Measurements from ENCODE around the gene SCN2B. TPM values are rescaled to one million over a fixed set of nuclear protein-coding genes. Genes with fewer than 3 reads are reported as not detected.

The SCN2B gene
- total RNA-seq, 1 donor, result not detected

DNA sequence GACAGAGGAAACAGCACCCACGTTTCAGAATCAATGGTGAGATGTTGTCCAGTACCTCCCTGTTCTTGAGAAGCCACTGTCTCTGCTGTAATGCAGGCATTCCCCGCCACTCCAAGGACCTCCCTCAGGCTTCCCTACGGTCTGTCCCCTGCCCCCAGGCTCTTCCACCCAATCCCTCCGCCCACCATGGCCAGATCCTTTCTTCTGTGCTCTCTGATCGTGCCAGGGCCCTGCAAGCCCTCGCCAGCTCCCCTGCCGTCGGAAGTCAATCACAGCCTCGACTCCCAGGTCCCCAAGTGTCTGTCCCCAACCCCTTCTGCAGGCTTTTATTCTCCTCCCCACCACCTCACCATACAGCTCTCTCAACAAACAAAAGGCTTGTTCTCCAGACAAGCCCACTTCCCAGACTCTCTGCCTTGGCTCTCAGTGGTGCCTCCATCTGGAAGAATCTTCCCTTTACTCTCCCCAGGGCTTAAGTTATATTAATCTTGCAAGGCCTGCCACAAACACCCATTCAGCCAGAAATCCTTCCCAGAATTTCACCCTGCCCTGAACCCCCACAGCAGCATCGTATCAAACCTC lies 37.5 kb downstream of the SCN2B start:
- DNase-seq (ENCODE audit: low read depth), result no peak
- no peak overlapping the region for H3K4me3 ChIP-seq (ENCODE audit: low read depth, low read length)
- TF ChIP-seq, protein P1, sequence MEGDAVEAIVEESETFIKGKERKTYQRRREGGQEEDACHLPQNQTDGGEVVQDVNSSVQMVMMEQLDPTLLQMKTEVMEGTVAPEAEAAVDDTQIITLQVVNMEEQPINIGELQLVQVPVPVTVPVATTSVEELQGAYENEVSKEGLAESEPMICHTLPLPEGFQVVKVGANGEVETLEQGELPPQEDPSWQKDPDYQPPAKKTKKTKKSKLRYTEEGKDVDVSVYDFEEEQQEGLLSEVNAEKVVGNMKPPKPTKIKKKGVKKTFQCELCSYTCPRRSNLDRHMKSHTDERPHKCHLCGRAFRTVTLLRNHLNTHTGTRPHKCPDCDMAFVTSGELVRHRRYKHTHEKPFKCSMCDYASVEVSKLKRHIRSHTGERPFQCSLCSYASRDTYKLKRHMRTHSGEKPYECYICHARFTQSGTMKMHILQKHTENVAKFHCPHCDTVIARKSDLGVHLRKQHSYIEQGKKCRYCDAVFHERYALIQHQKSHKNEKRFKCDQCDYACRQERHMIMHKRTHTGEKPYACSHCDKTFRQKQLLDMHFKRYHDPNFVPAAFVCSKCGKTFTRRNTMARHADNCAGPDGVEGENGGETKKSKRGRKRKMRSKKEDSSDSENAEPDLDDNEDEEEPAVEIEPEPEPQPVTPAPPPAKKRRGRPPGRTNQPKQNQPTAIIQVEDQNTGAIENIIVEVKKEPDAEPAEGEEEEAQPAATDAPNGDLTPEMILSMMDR (IDR thresholded peaks at IDR 0.05; ENCODE audit: insufficient read depth, low read depth, low read length), result no peak

DNA sequence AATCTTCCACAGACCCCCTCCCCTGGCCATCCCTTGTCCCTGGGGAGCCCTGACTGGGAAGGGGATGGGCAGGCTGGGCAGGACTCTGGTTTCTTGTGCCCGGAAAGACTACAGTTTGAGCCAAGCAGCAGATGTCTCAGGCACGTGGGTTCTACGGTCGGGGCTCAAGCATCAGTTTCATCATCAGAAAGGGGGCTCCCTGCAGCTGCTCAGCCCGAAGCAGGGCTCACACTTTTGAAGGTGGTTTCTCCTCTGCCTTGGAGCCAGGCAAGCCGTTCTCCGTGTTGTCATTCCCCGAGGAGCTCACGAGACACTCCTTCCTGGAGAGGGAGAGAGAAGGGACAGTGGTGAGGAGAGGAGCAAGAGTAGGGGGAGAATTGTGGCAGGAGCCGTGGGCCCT lies 39.6 kb downstream of the SCN2B start:
- H3K4me3 ChIP-seq (ENCODE audit: low read depth, low read length), result no peak overlapping the region

GRCh38 chr11:118136341-118136740 lies 40.1 kb downstream of the SCN2B start:
- H3K4me3 ChIP-seq (ENCODE audit: low read depth, low read length), result no peak overlapping the region
- DNase-seq (ENCODE audit: low read depth), result no peak
- TF ChIP-seq, protein P1 (IDR thresholded peaks at IDR 0.05; ENCODE audit: insufficient read depth, low read depth, low read length), result no peak

More for the DNA sequence above, 39.6 kb downstream of the SCN2B start:
- TF ChIP-seq, protein P1 (IDR thresholded peaks at IDR 0.05; ENCODE audit: insufficient read depth, low read depth, low read length), result no peak
- no peak for DNase-seq (ENCODE audit: low read depth)

GRCh38 chr11:118135796-118136165 lies 40.7 kb downstream of the SCN2B start:
- DNase-seq (ENCODE audit: low read depth), result no peak
- TF ChIP-seq, protein P1 (IDR thresholded peaks at IDR 0.05; ENCODE audit: insufficient read depth, low read depth, low read length), result no peak
- H3K4me3 ChIP-seq (ENCODE audit: low read depth, low read length), result no peak overlapping the region

- TF ChIP-seq, protein P1 (IDR thresholded peaks at IDR 0.05; ENCODE audit: insufficient read depth, low read depth, low read length), result no peak
- H3K4me3 ChIP-seq (ENCODE audit: low read depth, low read length), result no peak overlapping the region
- no peak for DNase-seq (ENCODE audit: low read depth)
These were observed 41.2 kb downstream of the SCN2B start for GRCh38 chr11:118135051-118135795.

DNA sequence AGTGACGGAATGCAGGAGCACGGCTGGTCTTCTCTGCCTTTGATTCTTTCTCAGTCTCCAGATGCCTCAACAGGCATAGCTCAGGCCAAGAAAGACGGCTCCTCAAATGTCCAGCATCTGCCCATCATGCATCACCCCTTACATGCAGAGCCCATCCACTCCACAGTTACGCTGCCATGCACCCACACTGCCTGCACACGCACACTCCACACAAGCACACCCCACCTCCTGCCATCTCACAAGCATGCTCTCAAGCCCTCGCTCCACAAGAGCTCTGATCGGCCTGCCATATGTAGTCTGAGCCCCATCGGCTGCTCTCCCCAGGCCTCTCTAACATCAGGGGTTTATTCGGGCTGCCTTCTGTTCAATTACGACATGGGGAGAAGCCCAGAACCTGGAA lies 42.6 kb downstream of the SCN2B start:
- H3K4me3 ChIP-seq (ENCODE audit: low read depth, low read length), result no peak overlapping the region
- TF ChIP-seq, protein P1 (IDR thresholded peaks at IDR 0.05; ENCODE audit: insufficient read depth, low read depth, low read length), result no peak
- DNase-seq (ENCODE audit: low read depth), result no peak
